ENCODE results near the gene CENPM. TPM values are rescaled to one million over a fixed set of nuclear protein-coding genes. Genes with fewer than 3 reads are reported as not detected.

Gene CENPM
- total RNA-seq, 3 donors from 2014 or later, result 3.2 to 18.8 (median 7.5) TPM

- intact Hi-C loops (cut with DNase I, micrococcal nuclease), result no loop called here
- Histone ChIP-seq H3K4me3 (no peak overlapping the region), H3K9me3 (no peaks in the 10 kb centered on the region), H3K36me3 (ENCODE audit: low read depth) (no peaks in the 10 kb centered on the region), H3K4me1 (ENCODE audit: low read depth) (no peaks in the 10 kb centered on the region)
- TF ChIP-seq, protein P1, sequence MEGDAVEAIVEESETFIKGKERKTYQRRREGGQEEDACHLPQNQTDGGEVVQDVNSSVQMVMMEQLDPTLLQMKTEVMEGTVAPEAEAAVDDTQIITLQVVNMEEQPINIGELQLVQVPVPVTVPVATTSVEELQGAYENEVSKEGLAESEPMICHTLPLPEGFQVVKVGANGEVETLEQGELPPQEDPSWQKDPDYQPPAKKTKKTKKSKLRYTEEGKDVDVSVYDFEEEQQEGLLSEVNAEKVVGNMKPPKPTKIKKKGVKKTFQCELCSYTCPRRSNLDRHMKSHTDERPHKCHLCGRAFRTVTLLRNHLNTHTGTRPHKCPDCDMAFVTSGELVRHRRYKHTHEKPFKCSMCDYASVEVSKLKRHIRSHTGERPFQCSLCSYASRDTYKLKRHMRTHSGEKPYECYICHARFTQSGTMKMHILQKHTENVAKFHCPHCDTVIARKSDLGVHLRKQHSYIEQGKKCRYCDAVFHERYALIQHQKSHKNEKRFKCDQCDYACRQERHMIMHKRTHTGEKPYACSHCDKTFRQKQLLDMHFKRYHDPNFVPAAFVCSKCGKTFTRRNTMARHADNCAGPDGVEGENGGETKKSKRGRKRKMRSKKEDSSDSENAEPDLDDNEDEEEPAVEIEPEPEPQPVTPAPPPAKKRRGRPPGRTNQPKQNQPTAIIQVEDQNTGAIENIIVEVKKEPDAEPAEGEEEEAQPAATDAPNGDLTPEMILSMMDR (IDR thresholded peaks at IDR 0.05), result no peak
- ATAC-seq (no peak), DNase-seq (no peak)
These were observed 40.3 kb upstream of the CENPM start for GRCh38 chr22:41987276-41987675.

DNA sequence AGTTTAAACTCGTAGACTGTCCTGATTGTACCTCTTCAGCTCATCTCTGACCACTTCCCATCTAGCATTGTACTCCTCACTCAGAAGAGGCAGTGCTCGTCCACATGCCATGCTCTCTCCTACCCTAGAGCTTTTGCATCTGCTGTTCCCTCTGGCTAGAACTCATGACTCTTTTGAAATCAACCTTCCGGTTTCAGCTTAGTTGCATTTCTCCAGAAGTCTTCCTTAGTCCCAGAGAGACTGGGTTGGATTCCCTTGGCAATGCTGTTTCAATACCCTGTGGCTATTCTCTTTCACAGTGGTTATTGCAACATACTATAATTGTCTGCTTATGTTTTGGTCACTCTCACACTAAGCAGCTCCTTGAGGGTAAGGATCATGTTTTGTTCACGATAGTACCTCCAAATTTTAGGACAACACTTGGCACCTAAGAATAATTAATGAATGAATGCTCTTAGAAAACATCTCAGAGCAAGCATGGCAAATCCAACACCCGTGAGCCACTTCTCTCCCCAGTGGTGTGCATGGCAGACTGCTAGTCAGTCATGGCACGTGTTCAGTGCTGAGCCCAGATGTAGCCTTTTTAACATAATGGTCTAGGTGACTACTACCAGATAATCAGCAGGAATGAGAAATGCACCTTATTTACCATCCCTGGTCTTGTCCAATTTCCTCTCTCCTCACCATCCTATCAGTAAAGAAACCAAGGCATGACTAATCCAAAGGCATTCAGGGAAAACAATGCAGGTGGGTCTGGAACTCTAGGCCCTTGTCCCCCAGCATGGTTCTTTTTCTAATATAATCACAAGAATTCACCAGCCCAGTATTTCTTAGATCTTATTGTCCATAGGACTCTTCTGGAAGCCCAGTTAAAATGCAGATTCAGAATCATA is 36.8 kb upstream of the CENPM start:
- ATAC-seq, result peak; percentile 43
- Histone ChIP-seq H3K4me1 (ENCODE audit: low read depth) (no peaks in the 10 kb centered on the region), H3K4me3 (no peak overlapping the region), H3K36me3 (ENCODE audit: low read depth) (no peaks in the 10 kb centered on the region), H3K9me3 (no peaks in the 10 kb centered on the region)
- DNase-seq, result no peak
- intact Hi-C loops (cut with DNase I, micrococcal nuclease), result no loop called here
- TF ChIP-seq, protein P1 (IDR thresholded peaks at IDR 0.05), result no peak

DNA sequence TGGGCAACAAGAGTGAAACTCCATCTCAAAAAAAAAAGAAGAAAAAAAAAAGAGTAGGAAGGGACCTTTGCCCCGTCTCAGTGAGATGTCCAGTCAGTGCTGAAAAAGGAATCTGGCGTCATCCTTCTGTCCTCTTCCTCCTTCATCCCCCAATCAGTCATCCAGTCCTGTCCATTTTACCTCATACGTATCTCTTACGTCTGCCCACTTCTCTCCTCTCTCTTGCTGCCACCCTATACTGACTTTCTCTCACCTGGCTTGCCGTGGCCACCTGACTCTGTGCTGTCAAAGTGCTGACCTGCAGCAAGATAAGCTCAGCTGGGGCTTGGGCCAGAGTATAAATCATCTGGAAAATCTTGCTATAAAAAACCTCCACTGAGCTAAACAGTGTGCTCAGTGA is 35.9 kb upstream of the CENPM start:
- no peak for ATAC-seq
- Histone ChIP-seq H3K9me3 (no peaks in the 10 kb centered on the region), H3K4me3 (no peak overlapping the region), H3K36me3 (ENCODE audit: low read depth) (no peaks in the 10 kb centered on the region), H3K4me1 (ENCODE audit: low read depth) (no peaks in the 10 kb centered on the region)
- TF ChIP-seq, protein P1 (IDR thresholded peaks at IDR 0.05), result no peak
- intact Hi-C loops (cut with DNase I, micrococcal nuclease), result no loop called here
- no peak for DNase-seq

GRCh38 chr22:41979423-41980250 is 32.7 kb upstream of the CENPM start:
- intact Hi-C loops (cut with DNase I, micrococcal nuclease), result no loop called here
- peaks cover 9% of the 10 kb centered on the region for H3K4me1 ChIP-seq (ENCODE audit: low read depth)
- no peak overlapping the region for H3K4me3 ChIP-seq
- no peaks in the 10 kb centered on the region for H3K36me3 ChIP-seq (ENCODE audit: low read depth)
- no peaks in the 10 kb centered on the region for H3K9me3 ChIP-seq
- TF ChIP-seq, protein P1 (IDR thresholded peaks at IDR 0.05), result no peak
- DNase-seq (no peak), ATAC-seq (no peak)

DNA sequence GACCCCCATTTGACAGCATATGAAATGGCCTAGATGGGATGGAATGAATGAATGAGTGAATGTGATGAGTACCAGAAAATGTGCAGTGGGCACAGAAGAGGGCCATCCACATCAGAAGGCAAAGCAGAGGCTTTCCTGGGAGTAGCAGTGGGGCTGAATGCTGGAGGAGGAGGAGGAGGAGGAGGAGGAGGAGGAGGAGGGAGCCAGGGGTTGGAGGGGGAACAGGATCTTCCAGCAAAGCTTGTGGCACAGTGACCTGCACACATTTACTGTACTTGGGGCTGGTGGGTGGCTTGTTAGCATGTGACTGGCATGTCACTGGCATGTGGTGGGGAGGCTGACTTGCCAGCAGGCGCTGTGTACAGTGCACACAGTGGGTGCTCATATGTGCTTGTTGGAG is 31.8 kb upstream of the CENPM start:
- intact Hi-C loops (cut with DNase I, micrococcal nuclease), result no loop called here
- DNase-seq, result no peak
- ATAC-seq, result no peak
- no peaks in the 10 kb centered on the region for H3K36me3 ChIP-seq (ENCODE audit: low read depth)
- TF ChIP-seq, protein P1 (IDR thresholded peaks at IDR 0.05), result no peak
- no peak overlapping the region for H3K4me3 ChIP-seq
- no peaks in the 10 kb centered on the region for H3K9me3 ChIP-seq
- peaks cover 9% of the 10 kb centered on the region for H3K4me1 ChIP-seq (ENCODE audit: low read depth)

Data from mucosa of descending colon (tissue), 3 donors.